HL-60/S4 treated with retinoic acid at 250 ng/mL for 4 days and 3 days (cell line): ENCODE data around the gene ZNF467.

Source experiments
- in situ Hi-C: fragments of 300-500 bp; cut with MboI; formaldehyde crosslinking; loops from 2 replicates; pipeline ENCODE4 v1.7.0; 2022; ENCODE audit warnings: low sequenced_read_pairs

The ZNF467 gene

DNA sequence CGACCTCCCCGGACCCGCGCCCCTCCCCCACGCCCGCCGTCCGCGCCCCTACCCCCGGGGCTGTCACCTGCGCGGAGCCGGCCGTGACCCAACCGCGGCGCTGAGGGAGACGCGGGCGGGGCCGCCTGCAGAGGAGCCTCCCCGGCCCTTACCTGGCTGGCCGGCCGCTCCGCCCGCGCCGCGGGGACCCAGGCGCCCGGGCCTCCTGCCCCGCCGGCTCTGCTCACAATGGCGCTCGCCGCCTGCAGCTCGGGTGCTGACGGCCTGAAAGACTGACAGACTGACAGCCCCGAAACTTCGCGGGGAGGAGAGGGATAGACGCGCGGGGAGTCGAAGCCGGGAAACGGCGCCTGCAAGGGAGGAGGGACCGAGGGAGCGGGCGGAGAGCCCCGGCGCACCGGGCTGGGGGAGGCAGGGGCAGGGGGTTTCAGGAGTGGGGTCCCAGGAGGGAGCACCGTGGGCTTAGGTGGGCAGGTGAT lies 393 bp downstream of the ZNF467 start:
- in situ Hi-C loops, result no loop called here

GRCh38 chr7:149772241-149772955 lies 990 bp downstream of the ZNF467 start:
- in situ Hi-C loops, result no loop called here

- in situ Hi-C loops, result no loop called here
Observed at GRCh38 chr7:149771720-149772240, 1.6 kb downstream of the ZNF467 start.

- in situ Hi-C loops, result no loop called here
Observed at GRCh38 chr7:149770728-149771636, 2.4 kb downstream of the ZNF467 start.

- in situ Hi-C loops, result no loop called here
Observed at GRCh38 chr7:149769915-149770314, 3.5 kb downstream of the ZNF467 start.

- in situ Hi-C loops, result no loop called here
Observed at GRCh38 chr7:149768931-149769330, 4.5 kb downstream of the ZNF467 start.

GRCh38 chr7:149767068-149767467 lies 6.3 kb downstream of the ZNF467 start:
- in situ Hi-C loops, result no loop called here

DNA sequence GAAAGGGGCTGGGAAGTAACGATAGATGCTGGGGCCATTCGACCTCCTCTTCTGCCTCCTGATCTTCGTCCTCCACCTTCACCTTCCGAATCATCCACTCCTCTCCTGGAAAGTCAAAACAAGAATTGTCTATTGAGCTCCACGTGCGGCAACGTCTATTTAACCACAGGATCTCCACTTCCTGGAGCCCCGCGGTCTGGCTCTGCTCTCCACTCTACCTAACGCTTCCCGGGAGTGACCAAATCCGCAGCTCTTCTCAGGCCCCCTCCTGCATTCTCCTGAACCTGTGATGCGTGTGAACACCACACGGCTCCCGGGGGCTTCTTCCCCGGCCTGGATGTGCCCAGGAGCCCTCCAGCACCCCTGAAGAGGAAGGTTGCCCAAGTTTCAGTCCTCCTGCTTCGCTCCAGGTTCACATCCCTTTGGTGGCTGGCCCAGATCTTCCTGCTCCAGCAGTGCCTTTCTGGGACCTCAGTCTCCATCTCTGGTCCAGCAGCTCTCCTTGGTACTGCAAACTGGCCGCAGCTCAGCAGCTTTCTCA lies 7.2 kb downstream of the ZNF467 start:
- in situ Hi-C loops, result no loop called here

DNA sequence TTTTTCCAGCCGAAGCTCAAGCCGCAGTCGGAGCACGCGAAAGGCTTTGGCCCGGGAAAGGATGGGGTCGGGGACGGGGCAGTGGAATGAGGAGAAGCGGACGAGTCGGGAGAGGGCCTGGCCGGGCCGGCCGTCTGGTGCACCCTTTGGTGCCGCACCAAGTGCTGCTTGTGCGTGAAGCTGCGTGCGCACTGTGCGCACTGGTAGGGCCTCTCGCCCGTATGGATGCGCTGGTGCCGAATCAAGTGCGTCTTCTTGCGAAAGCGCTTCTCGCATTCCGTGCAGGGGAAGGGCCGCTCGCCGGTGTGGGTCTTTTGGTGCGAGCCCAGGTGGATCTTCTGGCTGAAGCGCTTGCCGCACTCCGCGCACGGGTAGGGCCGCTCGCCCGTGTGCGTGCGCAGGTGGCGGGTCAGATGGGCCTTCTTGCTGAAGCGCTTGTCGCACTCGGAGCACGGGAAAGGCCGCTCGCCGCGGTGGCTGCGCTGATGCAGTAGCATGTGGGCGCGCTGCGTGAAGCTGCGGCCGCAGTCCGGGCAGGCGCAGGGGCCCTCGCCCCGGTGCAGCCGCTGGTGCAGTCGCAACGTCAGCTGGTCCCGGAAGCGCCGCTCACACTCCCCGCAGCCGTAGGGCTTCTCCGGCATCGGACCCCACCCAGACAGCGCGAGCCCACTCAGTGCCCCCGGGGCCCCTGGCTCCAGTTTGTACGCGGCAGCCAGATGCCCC lies 7.8 kb downstream of the ZNF467 start:
- in situ Hi-C loops, result no loop called here

- in situ Hi-C loops, result no loop called here
Observed at GRCh38 chr7:149764481-149765398, 8.6 kb downstream of the ZNF467 start.

DNA sequence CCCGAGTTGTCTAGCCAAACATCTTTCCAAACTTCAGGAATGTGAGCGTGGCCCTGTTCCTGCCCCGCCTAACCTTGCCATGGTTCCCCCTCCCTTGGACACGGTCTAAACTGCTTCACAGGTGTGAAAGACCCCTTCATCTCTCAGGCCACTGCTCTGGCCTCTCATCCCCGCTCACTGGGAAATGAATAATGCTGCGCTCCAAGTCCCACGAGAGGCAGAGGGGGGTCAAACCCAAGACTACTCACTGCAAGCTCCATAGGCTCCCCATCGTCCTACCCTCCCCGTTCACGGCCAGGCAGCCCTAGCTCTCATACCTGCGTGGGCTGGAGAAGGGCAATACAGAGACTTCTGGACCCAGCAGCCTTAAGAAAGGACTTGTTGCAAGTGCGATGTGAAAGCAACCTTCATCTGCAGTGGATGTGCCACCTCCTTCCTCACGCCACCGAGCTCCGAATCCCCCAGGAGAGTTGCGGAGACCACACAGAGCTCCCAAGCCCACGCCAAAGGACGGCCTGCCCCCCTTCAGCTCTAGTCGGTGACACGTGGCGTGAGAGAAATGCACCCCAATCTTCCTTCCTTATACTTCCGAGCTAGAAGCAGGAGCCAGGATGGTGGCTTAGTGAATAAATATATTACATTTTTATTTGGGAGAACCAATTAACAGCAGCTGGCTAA lies 9.7 kb downstream of the ZNF467 start:
- in situ Hi-C loops, result no loop called here

DNA sequence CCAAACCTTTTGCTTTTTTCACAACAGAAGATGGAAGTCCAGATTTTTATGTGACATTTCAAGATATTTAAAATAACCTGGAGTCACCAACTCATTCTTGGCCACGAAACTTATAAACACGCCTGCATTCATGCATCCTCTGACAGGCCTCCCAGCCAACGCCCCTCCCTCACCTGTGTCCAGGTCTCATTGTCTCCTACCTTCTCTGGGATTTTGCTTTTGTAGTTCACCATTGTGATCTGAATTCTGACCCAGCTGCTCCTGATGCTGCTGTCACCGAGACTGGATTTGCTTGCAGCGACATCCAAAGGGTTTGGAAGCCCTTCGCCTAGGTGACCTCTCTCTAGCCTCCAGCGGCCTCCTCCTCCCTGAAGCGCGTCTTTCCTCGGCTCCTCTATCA lies 10.8 kb downstream of the ZNF467 start:
- in situ Hi-C loops, result no loop called here

DNA sequence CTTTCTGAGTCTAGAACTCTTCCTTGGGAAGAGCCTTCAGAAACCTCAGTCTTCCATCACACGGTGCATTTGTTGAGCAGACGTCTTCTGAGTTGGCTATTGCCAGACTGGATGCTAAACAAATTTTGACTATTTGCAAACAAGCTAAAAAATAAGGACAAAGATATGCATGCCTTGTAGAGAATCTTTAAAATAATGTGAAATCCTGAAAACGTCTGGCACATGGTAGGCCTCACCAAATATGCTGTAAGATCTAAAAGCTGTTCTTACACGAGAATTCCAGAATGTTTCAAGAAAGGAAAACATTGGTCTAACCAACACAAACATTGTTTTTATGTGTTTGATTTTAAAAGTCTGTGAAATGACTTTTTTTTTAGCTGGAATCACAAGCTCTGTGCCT lies 11.3 kb downstream of the ZNF467 start:
- in situ Hi-C loops, result no loop called here

GRCh38 chr7:149761307-149761706 lies 12.1 kb downstream of the ZNF467 start:
- in situ Hi-C loops, result no loop called here

- in situ Hi-C loops, result no loop called here
Observed at GRCh38 chr7:149760538-149760937, 12.8 kb downstream of the ZNF467 start.

DNA sequence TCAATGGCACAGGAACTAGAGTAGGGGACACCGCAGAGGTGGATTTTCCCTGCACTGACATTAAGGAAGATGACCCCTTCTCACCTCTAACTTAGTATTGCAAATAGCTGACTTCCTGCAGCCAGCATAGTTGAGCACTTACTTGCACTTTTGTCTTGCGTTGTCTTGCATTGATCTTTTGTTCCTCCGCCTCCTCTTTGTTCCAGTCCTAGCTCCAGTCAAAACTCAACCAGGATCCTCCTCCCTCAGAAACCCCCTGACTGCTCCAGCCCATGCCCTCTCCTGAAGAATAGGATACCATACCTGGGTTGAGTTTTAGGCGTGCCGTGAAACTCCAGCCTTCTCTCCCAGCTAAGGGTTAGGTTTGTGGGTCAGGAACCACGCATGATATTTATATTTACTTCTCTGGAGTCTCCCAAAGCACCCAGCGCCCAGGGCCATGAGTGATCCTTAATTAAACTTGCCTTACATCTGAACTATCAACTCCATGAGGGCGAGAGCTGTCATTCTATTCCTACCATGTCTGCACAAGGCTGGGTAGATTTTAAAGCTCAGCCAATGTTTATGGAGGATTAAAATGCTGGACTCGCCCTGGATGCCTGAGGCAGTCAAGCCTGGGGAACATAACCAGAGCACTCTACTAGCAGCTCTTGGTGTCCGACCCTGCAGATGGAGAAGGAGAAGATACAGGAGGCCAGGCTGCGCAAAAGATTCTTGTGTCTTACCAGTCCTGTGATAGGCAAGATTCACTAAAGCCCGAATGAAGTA lies 14.1 kb downstream of the ZNF467 start:
- in situ Hi-C loops, result no loop called here

DNA sequence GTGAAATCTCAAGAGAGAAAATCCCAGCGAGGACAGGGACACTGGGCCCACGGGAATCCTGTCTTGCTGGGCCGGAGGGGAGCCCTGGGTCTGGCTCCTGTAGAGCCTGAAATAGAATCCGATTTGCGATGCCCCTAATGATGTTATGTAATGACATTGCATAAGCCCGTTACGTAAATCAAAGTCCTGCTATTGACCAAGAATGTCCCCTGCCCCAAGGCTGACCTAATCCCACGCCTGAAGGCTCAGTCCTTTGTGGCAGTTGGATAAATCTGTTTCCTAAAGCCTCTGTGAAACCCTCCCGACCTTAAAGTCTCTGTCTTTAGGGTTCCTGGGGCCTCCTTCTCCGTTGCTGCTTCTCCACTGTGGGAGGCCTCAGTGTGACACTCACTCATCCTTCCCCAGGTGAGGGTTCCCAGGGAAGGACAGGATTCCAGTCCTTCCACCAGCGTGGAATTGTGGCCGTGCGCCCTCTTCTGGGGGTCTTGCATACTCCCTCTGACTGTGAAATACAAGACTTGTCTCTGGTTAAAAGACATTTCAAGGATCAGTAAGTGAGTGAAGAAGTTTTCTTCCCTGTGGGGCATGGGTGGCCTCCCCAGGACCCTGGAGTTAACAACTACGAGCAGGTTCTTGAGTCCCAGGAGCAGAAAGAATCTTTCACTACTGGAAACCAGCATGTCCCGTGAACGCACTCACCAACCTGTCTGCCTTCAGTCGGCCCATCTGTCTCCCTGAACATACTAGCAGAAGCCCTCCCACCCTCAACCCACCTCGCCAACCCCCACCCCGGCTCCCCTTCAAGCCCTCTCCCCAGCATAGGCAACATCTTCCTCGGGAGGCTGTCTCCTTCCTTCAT lies 19.8 kb downstream of the ZNF467 start:
- in situ Hi-C loops, result no loop called here

GRCh38 chr7:149752646-149753045 lies 20.7 kb downstream of the ZNF467 start:
- in situ Hi-C loops, result no loop called here
